H9 (cell line): ENCODE results near the gene TGM3. TPM values are rescaled to one million over a fixed set of nuclear protein-coding genes. Genes with fewer than 3 reads are reported as not detected.

Experiments used
- DNase-seq: peaks from one replicate; pipeline ENCODE4 v3.0.0-alpha.2; 2017
- H2AFZ ChIP-seq: one replicate; pipeline ENCODE4 v1.6.1; 2013; ENCODE audit warnings: mild to moderate bottlenecking, low read length, control low read depth, moderate library complexity
- H2AK5ac ChIP-seq: 2 replicates; pipeline ENCODE4 v1.6.1; 2013; ENCODE audit warnings: low read length, control low read depth, mixed read lengths; ENCODE audit not compliant: insufficient read length
- H2BK120ac ChIP-seq: one replicate; pipeline ENCODE4 v1.6.1; 2013; ENCODE audit warnings: low read depth, mild to moderate bottlenecking, low read length, control low read depth, inconsistent platforms; ENCODE audit not compliant: poor library complexity, severe bottlenecking
- H2BK12ac ChIP-seq: 2 replicates; pipeline ENCODE4 v1.6.1; 2013; ENCODE audit warnings: low read length, control low read depth, mixed read lengths, low read depth; ENCODE audit not compliant: insufficient read length
- H2BK15ac ChIP-seq: 2 replicates; pipeline ENCODE4 v1.6.1; 2013; ENCODE audit warnings: low read depth, low read length, control low read depth
- H2BK20ac ChIP-seq: one replicate; pipeline ENCODE4 v1.6.1; 2013; ENCODE audit warnings: low read depth, mild to moderate bottlenecking, low read length, control low read depth, inconsistent platforms; ENCODE audit not compliant: poor library complexity, severe bottlenecking
- H2BK5ac ChIP-seq: 2 replicates; pipeline ENCODE4 v1.6.1; 2013; ENCODE audit warnings: low read length, control low read depth, mixed read lengths; ENCODE audit not compliant: insufficient read length
- H3K14ac ChIP-seq: 2 replicates; pipeline ENCODE4 v1.6.1; 2013; ENCODE audit warnings: low read length, control low read depth; ENCODE audit not compliant: insufficient read depth
- H3K18ac ChIP-seq: 2 replicates; pipeline ENCODE4 v1.6.1; 2013; ENCODE audit warnings: low read depth, mild to moderate bottlenecking, mixed read lengths, low read length, control low read depth; ENCODE audit not compliant: insufficient read length
- H3K23ac ChIP-seq: 2 replicates; pipeline ENCODE4 v1.6.1; 2013; ENCODE audit warnings: low read length, control low read depth, mixed read lengths, low read depth; ENCODE audit not compliant: insufficient read length
- H3K23me2 ChIP-seq: 2 replicates; pipeline ENCODE4 v1.6.1; 2013; ENCODE audit warnings: low read depth, mild to moderate bottlenecking, mixed read lengths, low read length, control low read depth; ENCODE audit not compliant: insufficient read length, poor library complexity, severe bottlenecking
- H3K27ac ChIP-seq: 2 replicates; pipeline ENCODE4 v1.5.1; 2013; ENCODE audit warnings: low read length, control low read depth, mixed read lengths, low read depth; ENCODE audit not compliant: insufficient read length
- H3K27me3 ChIP-seq: 2 replicates; pipeline ENCODE4 v1.6.1; 2013; ENCODE audit warnings: low read length, control low read depth, inconsistent platforms; ENCODE audit not compliant: insufficient read depth
- H3K4ac ChIP-seq: 2 replicates; pipeline ENCODE4 v1.6.1; 2013; ENCODE audit warnings: low read depth, mild to moderate bottlenecking, control low read depth, inconsistent platforms, low read length, moderate library complexity
- H3K4me1 ChIP-seq: 2 replicates; pipeline ENCODE4 v1.6.1; 2013; ENCODE audit warnings: low read length, control low read depth, inconsistent platforms; ENCODE audit not compliant: insufficient read depth
- H3K4me2 ChIP-seq: 2 replicates; pipeline ENCODE4 v1.6.1; 2013; ENCODE audit warnings: low read length, control low read depth, mixed read lengths; ENCODE audit not compliant: insufficient read length, insufficient read depth
- H3K56ac ChIP-seq: 2 replicates; pipeline ENCODE4 v1.6.1; 2013; ENCODE audit warnings: low read depth, mild to moderate bottlenecking, mixed read lengths, low read length, control low read depth; ENCODE audit not compliant: insufficient read length
- H3K79me1 ChIP-seq: 2 replicates; pipeline ENCODE4 v1.6.1; 2013; ENCODE audit warnings: low read depth, mild to moderate bottlenecking, moderate library complexity, low read length, control low read depth, inconsistent platforms; ENCODE audit not compliant: insufficient read depth, poor library complexity, severe bottlenecking
- H3K79me2 ChIP-seq: 2 replicates; pipeline ENCODE4 v1.6.1; 2013; ENCODE audit warnings: low read length, control low read depth, inconsistent platforms; ENCODE audit not compliant: insufficient read depth
- H3K9ac ChIP-seq: 2 replicates; pipeline ENCODE4 v1.6.1; 2013; ENCODE audit warnings: low read length, control low read depth, mixed read lengths; ENCODE audit not compliant: insufficient read length; ENCODE audit errors: extremely low read depth
- H3K9me3 ChIP-seq: one replicate; pipeline ENCODE4 v1.6.1; 2013; ENCODE audit warnings: low read depth, low read length, inconsistent platforms; ENCODE audit not compliant: control insufficient read depth
- H3T11ph ChIP-seq: one replicate; pipeline ENCODE4 v1.6.1; 2013; ENCODE audit warnings: mild to moderate bottlenecking, low read length, control low read depth, inconsistent platforms
- H4K20me1 ChIP-seq: one replicate; pipeline ENCODE4 v1.6.1; 2013; ENCODE audit not compliant: control insufficient read depth, insufficient read length, insufficient read depth
- H4K5ac ChIP-seq: 2 replicates; pipeline ENCODE4 v1.6.1; 2013; ENCODE audit warnings: low read depth, mild to moderate bottlenecking, mixed read lengths, low read length, control low read depth; ENCODE audit not compliant: insufficient read length
- H4K8ac ChIP-seq: replicated peaks from 2 replicates; pipeline ENCODE4 v1.6.1; 2013; ENCODE audit warnings: low read length, control low read depth, mixed read lengths, low read depth; ENCODE audit not compliant: insufficient read length
- H4K91ac ChIP-seq: 2 replicates; pipeline ENCODE4 v1.6.1; 2013; ENCODE audit warnings: low read depth, mild to moderate bottlenecking, moderate library complexity, mixed read lengths, low read length, control low read depth; ENCODE audit not compliant: insufficient read length
- H3K27ac Mint-ChIP-seq, 3 experiments: 2 replicates in 2 of 3; 3 replicates in 1 of 3; pipeline ENCODE4 v1.8.0; 2020 to 2021; ENCODE audit warnings: mixed read lengths in 3 of 3, mild to moderate bottlenecking in 1 of 3, moderate library complexity in 1 of 3
- H3K27me3 Mint-ChIP-seq: 2 replicates; pipeline ENCODE4 v1.8.0; 2021; ENCODE audit warnings: low read depth, mild to moderate bottlenecking, moderate library complexity, mixed read lengths
- H3K36me3 Mint-ChIP-seq, 3 experiments: 2 replicates in 2 of 3; 3 replicates in 1 of 3; pipeline ENCODE4 v1.8.0; 2020 to 2021; ENCODE audit warnings: low read depth in 3 of 3, mixed read lengths in 3 of 3; ENCODE audit not compliant: insufficient read depth in 1 of 3
- H3K4me1 Mint-ChIP-seq, 2 experiments: 2 replicates each; pipeline ENCODE4 v1.8.0; 2020; ENCODE audit warnings: mixed read lengths in 2 of 2
- H3K4me3 Mint-ChIP-seq, 2 experiments: 2 replicates in 1 of 2; 3 replicates in 1 of 2; pipeline ENCODE4 v1.8.0; 2020 to 2021; ENCODE audit warnings: mild to moderate bottlenecking in 2 of 2, mixed read lengths in 2 of 2, moderate library complexity in 1 of 2
- H3K9me3 Mint-ChIP-seq, 2 experiments: 2 replicates in 1 of 2; 3 replicates in 1 of 2; pipeline ENCODE4 v1.8.0; 2020; ENCODE audit warnings: mild to moderate bottlenecking in 2 of 2, mixed read lengths in 2 of 2, moderate library complexity in 1 of 2
- CTCF ChIP-seq: fragments of 200-600 bp; sonication (generic); conservative IDR thresholded peaks from 3 replicates; pipeline ENCODE4 v1.8.0; 2021; ENCODE audit warnings: antibody characterized with exemption, mild to moderate bottlenecking
- WGBS: extraction: QIAGEN DNeasy Blood & Tissue Kit; methylation state at CpG from one replicate; pipeline ENCODE4 v1.1.7; 2013; ENCODE audit warnings: missing lambda C conversion rate, low lambda C conversion rate, mixed read lengths; ENCODE audit not compliant: insufficient read length; ENCODE audit errors: extremely low coverage; 5-methylcytosine and 5-hydroxymethylcytosine counted together
- total RNA-seq: library from RNA; stranded (reverse); gene quantifications from 2 replicates; pipeline ENCODE4 v1.2.1, GENCODE V29; 2021

TGM3 gene
- total RNA-seq, 1 experiment from 2014 or later = not detected

GRCh38 chr20:2253256-2253655 lies 42.5 kb upstream of the TGM3 start:
- no peaks in the 10 kb centered on the region for H3K79me2 ChIP-seq
- H3K18ac ChIP-seq = no peak overlapping the region
- no peaks in the 10 kb centered on the region for H3K79me1 ChIP-seq
- no peak overlapping the region for H3K27ac ChIP-seq
- no peak overlapping the region for H3K9ac ChIP-seq
- H2AFZ ChIP-seq = no peak overlapping the region
- no peaks in the 10 kb centered on the region for H3K9me3 ChIP-seq
- H2BK120ac ChIP-seq = no peak overlapping the region
- H3K27me3 ChIP-seq = no peaks in the 10 kb centered on the region
- peaks cover 9 to 13% of the 10 kb centered on the region in 2 experiments for H3K4me1 Mint-ChIP-seq
- WGBS = no CpG with 5 or more reads among the region's 10 CpGs
- H3K4me2 ChIP-seq = no peak overlapping the region
- peaks cover 2% of the 10 kb centered on the region for H3K27me3 Mint-ChIP-seq
- H4K20me1 ChIP-seq = no peaks in the 10 kb centered on the region
- no peak overlapping the region for H2AK5ac ChIP-seq
- no peak overlapping the region for H3K23ac ChIP-seq
- no peak overlapping the region for H3T11ph ChIP-seq
- H2BK20ac ChIP-seq = no peak overlapping the region
- H2BK12ac ChIP-seq = no peak overlapping the region
- no peak for DNase-seq
- H3K27ac Mint-ChIP-seq = no peak overlapping the region
- no peak overlapping the region for H3K4ac ChIP-seq
- H4K5ac ChIP-seq = no peak overlapping the region
- no peak overlapping the region; a peak in 1 of 5 replicates for H3K4me3 Mint-ChIP-seq
- H4K91ac ChIP-seq = no peak overlapping the region
- no peak overlapping the region for H2BK5ac ChIP-seq
- H4K8ac ChIP-seq = no peak overlapping the region
- no peak for TF ChIP-seq CTCF
- no peaks in the 10 kb centered on the region; the same call in 1 of the 2 replicates for H3K4me1 ChIP-seq
- no peak overlapping the region for H3K56ac ChIP-seq
- no peak overlapping the region for H3K14ac ChIP-seq
- no peaks in the 10 kb centered on the region; a peak in 2 of 5 replicates for H3K9me3 Mint-ChIP-seq
- no peaks in the 10 kb centered on the region; a peak in 1 of 7 replicates for H3K36me3 Mint-ChIP-seq
- no peak overlapping the region for H2BK15ac ChIP-seq
- no peaks in the 10 kb centered on the region for H3K23me2 ChIP-seq
